Retinal pigment epithelial cell (primary cell): ENCODE data around the gene RHBDF2.

ENCODE experiments used
- DNase-seq: peaks from one replicate; pipeline ENCODE4 v3.0.0-alpha.2; 2010; ENCODE audit warnings: low read depth
- H3K4me3 ChIP-seq: 2 replicates; pipeline ENCODE4 v1.5.1; 2011; ENCODE audit warnings: mild to moderate bottlenecking, low read length, control low read depth, moderate library complexity
- CTCF ChIP-seq: conservative IDR thresholded peaks from 2 replicates; pipeline ENCODE4 v1.5.1; 2011; ENCODE audit warnings: low read depth, low read length, control low read depth, inconsistent platforms

Gene RHBDF2

GRCh38 chr17:76449126-76449525 lies 52.1 kb downstream of the RHBDF2 start:
- no peak for DNase-seq

DNA sequence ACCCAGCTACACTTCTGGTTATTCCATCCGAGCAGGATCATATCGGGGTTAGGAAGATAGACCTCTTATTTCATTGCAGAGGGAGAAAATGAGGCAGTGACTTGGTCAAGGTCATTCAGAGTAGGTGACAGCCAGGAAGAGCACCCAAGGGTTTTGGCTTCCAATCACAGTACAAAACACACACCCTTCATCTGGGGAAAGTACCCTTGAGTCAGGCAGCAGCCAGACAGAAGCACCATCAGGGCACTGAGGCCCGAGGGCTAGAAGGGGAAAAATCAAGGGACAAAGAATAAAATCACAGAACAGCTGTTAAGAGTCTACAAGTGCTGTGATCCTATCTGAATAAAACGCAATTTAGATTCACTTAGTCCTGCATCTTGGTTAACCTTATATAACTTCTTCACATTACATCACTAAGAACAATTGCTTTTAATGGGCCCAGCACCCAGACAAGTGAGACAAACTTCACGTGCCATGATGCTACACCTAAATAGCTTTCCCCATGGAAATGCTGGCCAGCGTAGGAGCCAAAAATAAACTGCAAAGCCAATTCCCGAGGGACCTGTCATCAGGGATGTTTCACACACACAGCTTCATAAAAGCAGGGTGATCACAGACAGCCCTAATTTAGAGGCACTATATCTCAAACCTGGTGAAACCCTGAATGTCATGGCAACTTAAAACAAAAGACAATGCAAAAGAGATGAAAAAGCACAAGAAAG lies 53.1 kb downstream of the RHBDF2 start:
- H3K4me3 ChIP-seq = no peak overlapping the region
- TF ChIP-seq CTCF = no peak
- DNase-seq = no peak

More at GRCh38 chr17:76449126-76449525, 52.1 kb downstream of the RHBDF2 start:
- no peak overlapping the region for H3K4me3 ChIP-seq
- no peak for TF ChIP-seq CTCF

DNA sequence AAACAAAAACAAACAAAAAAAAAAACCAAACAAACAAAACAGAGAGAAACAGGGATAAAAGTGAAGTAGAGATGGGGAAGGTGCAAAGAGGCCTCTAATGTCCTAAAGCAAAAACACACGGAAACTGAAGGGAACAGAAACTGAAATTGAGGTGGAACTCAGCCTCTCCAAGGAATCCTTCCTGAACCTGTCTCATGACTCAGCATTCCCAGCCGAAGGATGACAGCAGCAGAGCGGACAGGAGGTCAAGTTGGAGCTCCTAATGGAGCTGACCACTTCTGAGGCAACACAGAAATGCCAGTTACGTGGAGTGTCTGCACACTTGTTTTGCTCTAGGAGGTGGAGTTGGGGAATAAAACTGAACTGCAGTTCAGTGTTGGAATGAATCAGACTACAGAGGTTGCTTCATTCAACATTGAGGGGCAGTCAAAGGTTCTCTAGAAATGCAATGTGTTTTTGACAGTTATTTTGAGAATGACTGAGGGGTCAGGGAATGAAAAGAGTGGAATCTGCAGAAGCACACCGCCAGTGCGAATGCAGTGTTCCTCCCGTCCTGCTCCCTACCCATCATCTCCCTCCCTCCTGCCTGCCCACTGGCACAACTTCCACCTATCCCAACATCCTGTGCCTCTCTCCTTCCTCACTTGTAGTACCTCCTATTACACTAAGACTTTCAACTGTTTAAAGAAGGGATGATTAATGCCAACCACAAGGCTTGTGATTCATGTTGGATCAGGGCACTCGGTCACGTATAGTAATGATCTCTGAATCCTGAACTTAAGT lies 54.6 kb downstream of the RHBDF2 start:
- DNase-seq = no peak
- no peak overlapping the region for H3K4me3 ChIP-seq

GRCh38 chr17:76445697-76446448 lies 55.4 kb downstream of the RHBDF2 start:
- no peak for TF ChIP-seq CTCF
- H3K4me3 ChIP-seq = no peak overlapping the region
- no peak for DNase-seq

More for the DNA sequence above, 54.6 kb downstream of the RHBDF2 start:
- TF ChIP-seq CTCF = no peak

DNA sequence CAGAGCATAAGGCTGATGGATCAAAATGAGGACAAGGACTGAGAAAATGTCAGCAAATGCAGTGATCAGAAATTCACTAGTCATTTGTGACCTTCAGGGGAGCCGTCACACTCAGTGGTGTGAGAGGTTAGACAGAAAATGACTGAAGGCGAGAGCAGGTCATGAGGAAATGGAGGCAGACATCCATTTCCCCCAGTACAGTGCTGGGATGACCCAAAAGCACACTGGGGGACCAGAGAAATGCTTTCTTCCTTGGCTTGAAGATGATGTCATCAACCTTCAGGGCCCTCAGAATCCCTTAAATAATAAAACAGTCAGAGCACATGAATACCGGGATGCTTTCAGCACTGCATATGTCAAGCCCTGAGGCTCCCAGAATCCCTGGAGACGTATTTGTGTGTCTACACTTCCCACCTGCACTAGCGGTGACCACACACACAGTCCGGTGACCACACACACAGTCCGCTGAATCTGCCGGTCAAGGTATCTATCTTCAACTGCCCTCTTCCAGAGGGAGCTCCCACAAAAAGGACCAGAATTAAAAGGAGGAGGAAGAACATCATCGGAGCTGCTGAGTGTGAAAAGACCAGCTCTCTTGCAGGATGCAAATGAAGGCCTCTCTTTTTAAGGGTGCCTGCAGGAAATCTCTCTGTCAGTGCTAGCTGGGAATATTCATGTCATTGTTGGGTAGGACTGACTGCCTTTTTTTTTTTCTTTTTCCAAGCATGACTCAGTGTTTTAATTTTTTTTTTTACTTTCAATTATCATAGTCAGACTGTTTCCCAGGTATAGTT lies 56.5 kb downstream of the RHBDF2 start:
- no peak for TF ChIP-seq CTCF
- DNase-seq = no peak
- no peak overlapping the region for H3K4me3 ChIP-seq
